RWPE1 (cell line): ENCODE measurements around the gene TM4SF20.

Source experiments
- CTCF ChIA-PET: fragments of 350-600 bp; sonication (Branson Sonifier 250); formaldehyde crosslinking; extraction: SDS; loops from one replicate; lab custom pipeline; 2021; lab: Yijun Ruan, JAX
- POLR2A ChIA-PET: fragments of 400-600 bp; formaldehyde crosslinking; extraction: SDS; loops from one replicate; lab custom pipeline; 2020; ENCODE audit warnings: antibody characterized with exemption; ENCODE audit not compliant: low non-redundant PET; lab: Yijun Ruan, JAX
- DNase-seq: peaks from one replicate; pipeline ENCODE4 v3.0.0; 2012; ENCODE audit warnings: low spot score
- H3K27ac ChIP-seq: fragments of 450-650 bp; 2 replicates; pipeline ENCODE4 v1.5.1; 2017
- TF ChIP-seq, protein P1 (sequence below): fragments of 450-650 bp; conservative IDR thresholded peaks from 2 replicates; pipeline ENCODE4 v1.5.1; 2017; ENCODE audit warnings: low read depth, mild to moderate bottlenecking

TM4SF20 gene, protein sequence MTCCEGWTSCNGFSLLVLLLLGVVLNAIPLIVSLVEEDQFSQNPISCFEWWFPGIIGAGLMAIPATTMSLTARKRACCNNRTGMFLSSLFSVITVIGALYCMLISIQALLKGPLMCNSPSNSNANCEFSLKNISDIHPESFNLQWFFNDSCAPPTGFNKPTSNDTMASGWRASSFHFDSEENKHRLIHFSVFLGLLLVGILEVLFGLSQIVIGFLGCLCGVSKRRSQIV

DNA sequence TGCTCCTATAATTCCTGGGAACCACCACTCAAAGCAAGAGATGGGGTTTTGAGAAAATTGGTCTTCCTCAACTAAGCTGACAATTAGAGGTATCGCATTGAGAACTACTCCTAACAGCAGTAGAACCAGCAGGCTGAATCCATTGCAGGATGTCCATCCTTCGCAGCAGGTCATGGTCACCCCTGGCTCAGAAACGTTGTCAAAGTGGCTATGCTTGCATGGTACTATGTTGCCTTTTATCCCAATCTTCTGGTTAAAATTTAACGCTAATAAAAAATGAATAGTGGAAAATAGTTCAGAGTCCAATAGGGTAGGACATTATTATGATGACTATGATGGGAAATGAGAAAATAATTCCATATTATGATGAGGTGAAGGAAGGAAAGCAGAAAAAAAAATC is at the start of gene TM4SF20:
Gene TM4SF20, minus strand, starts transcription at position 212 of the 400 bp plus-strand sequence. Its CDS starts 38 bp downstream, at position 174.
- ChIA-PET POLR2A (no interaction called here), CTCF (no interaction called here)
- no peak for DNase-seq
- TF ChIP-seq, protein P1, sequence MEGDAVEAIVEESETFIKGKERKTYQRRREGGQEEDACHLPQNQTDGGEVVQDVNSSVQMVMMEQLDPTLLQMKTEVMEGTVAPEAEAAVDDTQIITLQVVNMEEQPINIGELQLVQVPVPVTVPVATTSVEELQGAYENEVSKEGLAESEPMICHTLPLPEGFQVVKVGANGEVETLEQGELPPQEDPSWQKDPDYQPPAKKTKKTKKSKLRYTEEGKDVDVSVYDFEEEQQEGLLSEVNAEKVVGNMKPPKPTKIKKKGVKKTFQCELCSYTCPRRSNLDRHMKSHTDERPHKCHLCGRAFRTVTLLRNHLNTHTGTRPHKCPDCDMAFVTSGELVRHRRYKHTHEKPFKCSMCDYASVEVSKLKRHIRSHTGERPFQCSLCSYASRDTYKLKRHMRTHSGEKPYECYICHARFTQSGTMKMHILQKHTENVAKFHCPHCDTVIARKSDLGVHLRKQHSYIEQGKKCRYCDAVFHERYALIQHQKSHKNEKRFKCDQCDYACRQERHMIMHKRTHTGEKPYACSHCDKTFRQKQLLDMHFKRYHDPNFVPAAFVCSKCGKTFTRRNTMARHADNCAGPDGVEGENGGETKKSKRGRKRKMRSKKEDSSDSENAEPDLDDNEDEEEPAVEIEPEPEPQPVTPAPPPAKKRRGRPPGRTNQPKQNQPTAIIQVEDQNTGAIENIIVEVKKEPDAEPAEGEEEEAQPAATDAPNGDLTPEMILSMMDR, result no peak
- no peak within 1 kb of the TSS for H3K27ac ChIP-seq

DNA sequence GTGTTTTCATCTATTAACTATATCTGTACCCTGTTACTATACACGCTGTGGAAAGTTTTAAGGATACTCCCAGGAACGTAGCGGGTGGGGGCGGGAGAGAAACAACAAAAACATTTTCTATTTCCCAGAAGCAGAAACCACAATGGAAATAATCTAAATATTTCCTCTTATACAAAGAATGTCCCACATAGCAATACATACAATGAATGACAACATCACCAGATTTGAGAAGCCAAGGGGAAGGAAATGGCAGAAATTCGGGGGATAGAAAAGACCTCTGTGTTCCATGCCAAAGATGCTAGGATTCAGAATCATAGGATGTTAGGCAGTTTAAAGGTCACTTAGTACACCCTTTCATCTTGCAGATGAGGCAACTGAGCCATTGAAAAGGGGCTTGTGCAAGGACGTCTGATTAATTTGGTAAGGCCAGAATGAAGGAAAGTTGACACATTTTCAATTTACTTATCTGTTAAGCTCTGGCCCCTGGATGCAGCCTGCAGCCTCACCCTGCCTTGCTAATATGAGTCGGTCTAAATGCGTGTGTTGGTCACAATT is 49.7 kb upstream of the TM4SF20 start:
- no peak for DNase-seq
- no peak overlapping the region for H3K27ac ChIP-seq
- POLR2A ChIA-PET, result no interaction called here
- TF ChIP-seq, protein P1, result no peak
- CTCF ChIA-PET, result no interaction called here

DNA sequence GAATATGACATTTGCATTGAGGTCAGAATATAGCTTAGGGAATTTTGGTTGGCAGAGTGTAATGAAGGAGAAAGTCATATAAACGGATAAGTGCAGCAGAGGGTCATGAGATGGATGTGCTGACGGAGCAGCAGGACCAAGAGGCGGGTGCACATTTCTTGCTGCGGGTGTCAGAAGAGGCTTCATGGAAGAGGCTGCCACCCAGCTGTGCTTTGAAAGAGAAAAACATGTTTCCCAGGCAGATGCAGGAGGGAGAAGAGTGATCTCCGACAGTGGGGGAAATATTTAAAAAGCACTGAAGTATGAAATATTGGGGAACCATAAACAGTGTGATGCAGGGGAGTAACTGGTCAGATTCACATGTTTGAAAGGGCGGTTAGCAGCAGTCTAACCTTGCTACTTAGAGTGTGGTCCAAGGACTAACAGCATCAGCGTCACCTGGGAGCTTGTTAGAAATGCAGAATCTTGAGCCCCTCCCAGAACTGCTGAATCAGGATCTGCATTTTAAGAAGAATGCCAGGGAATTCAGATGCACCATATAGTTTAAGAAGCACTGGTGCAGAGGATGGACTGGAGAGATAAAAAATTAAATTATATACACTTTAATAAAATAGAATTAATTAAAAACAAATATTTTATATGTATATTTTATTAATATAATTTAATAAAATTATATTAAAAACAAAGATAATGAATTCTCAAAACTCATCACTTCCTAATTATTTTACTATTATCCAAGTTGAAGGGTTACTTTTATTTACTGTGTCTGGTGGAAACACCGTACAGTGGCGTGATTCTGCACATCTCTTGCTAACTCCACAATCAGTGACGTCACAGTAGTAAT is 44.8 kb upstream of the TM4SF20 start:
- CTCF ChIA-PET, result interaction anchor here (0.6 kb wide), 1 partner anchor 292 kb away, joined by 4 read pairs; no protein-coding TSS in a partner anchor
- H3K27ac ChIP-seq, result no peak overlapping the region
- TF ChIP-seq, protein P1, result no peak
- no peak for DNase-seq
- POLR2A ChIA-PET, result no interaction called here

DNA sequence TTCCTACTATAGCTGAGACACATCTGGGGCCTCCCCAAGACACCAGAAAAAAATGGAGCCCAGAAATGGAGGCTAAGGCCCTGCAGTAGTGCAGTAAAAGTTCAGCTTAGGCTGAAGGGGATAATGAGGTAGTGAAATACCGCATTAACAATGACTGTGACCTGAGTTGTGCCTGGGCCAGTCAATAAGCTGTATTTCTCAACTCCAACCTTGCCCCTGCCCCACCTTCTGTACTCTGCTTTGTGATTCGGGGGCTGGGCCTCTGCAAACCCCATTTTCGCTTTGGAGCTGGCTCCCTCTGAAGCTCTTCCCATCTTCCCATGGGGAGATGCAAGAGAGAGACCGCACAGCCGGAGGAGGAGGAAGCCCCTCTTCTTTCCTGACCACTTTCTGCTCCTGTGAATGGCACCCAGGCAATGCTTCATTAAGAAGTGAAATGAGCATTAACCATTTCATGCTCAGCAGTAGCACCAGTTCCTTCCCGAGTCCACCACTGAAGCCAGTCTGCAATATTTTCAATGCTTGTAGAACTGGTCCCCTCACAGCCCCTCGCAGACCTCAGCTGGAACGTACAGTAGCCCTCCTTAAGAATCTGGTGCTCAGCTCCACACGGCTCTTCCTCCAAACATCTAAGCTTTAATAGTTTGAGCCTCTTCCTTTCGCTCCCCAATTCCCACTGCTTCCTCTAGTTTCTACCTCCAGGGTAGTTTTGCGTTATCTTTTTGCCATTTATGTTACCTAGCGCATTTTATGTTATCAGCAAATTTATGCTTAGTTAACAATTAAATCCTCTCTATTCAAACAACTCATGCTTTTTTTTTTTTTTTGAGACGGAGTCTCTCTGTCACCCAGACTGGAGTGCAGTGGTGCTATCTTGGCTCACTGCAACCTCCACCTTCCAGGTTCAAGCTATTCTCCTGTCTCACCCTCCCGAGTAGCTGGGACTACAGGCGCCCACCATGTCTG is 41.3 kb upstream of the TM4SF20 start:
- CTCF ChIA-PET, result no interaction called here
- TF ChIP-seq, protein P1, result no peak
- POLR2A ChIA-PET, result no interaction called here

DNA sequence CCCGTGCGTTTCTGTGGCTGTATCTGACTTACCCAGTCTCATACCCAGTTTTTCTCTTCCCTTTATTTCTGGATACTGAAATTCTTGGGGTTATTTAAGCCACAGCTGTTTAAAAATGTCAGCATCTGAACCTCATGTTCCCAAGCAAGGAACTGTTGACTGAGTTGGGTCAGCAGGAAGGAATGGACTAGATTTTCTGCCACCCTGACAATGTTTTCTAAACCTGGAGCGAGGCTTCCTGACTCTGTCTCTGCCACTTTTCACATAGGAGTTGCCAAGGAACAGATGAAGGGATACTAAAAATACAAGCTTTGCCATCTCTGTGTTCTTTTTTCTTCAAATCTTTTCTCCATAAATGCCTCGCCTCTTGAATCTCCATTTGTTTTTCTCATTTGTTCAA is 37.6 kb upstream of the TM4SF20 start:
- no peak overlapping the region for H3K27ac ChIP-seq
- TF ChIP-seq, protein P1, result no peak
- CTCF ChIA-PET, result no interaction called here
- POLR2A ChIA-PET, result no interaction called here
- DNase-seq, result no peak

More for the DNA sequence above, 41.3 kb upstream of the TM4SF20 start:
- no peak for DNase-seq
- H3K27ac ChIP-seq, result no peak overlapping the region
